Neuron (in vitro differentiated cells): ENCODE measurements around the gene EARS2.
"Not testable (repeated sequence)": the region's sequence is repeated elsewhere in the genome, so short reads cannot be mapped to it uniquely, and the experiment has no call there.

Source experiments
- H2AFZ ChIP-seq: one replicate; pipeline ENCODE4 v1.6.1; 2013; ENCODE audit warnings: low read depth, mild to moderate bottlenecking, inconsistent platforms, low read length, moderate library complexity
- H3K27me3 ChIP-seq: one replicate; pipeline ENCODE4 v1.6.1; 2013; ENCODE audit warnings: low read length; ENCODE audit not compliant: insufficient read depth
- H3K36me3 ChIP-seq: one replicate; pipeline ENCODE4 v1.6.1; 2013; ENCODE audit warnings: low read length; ENCODE audit not compliant: insufficient read depth
- H3K4me1 ChIP-seq: one replicate; pipeline ENCODE4 v1.6.1; 2013; ENCODE audit warnings: low read length; ENCODE audit not compliant: insufficient read depth
- H3K4me3 ChIP-seq: 2 replicates; pipeline ENCODE4 v1.5.1; 2013; ENCODE audit warnings: mild to moderate bottlenecking, low read length, moderate library complexity
- H3K9me3 ChIP-seq: one replicate; pipeline ENCODE4 v1.6.1; 2013; ENCODE audit warnings: low read length

EARS2 gene

DNA sequence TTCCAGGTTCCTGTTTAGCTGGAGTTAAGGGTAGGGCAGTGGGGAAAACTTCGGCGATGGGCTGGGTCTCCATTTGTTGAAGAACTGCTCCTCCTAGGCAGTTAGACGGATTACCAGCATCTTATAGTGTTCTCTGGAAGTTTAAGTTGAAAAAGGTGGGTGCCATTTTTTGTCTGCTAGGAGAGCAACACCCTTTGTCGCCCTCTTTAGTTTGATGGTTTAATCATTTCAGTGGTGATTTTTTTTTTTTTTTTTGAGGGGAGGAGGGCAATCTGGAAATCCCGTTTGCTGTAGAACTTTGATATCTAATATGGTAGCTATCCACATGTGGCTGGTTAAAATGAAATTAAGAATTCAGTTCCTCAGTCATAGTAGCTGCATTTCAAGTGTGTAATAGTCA, 4.4 kb upstream of the EARS2 start:
- Histone ChIP-seq H2AFZ (no peak overlapping the region), H3K4me1 (peaks cover 8% of the 10 kb centered on the region), H3K9me3 (no peaks in the 10 kb centered on the region), H3K4me3 (no peak overlapping the region), H3K36me3 (peaks cover 73% of the 10 kb centered on the region), H3K27me3 (no peaks in the 10 kb centered on the region)

DNA sequence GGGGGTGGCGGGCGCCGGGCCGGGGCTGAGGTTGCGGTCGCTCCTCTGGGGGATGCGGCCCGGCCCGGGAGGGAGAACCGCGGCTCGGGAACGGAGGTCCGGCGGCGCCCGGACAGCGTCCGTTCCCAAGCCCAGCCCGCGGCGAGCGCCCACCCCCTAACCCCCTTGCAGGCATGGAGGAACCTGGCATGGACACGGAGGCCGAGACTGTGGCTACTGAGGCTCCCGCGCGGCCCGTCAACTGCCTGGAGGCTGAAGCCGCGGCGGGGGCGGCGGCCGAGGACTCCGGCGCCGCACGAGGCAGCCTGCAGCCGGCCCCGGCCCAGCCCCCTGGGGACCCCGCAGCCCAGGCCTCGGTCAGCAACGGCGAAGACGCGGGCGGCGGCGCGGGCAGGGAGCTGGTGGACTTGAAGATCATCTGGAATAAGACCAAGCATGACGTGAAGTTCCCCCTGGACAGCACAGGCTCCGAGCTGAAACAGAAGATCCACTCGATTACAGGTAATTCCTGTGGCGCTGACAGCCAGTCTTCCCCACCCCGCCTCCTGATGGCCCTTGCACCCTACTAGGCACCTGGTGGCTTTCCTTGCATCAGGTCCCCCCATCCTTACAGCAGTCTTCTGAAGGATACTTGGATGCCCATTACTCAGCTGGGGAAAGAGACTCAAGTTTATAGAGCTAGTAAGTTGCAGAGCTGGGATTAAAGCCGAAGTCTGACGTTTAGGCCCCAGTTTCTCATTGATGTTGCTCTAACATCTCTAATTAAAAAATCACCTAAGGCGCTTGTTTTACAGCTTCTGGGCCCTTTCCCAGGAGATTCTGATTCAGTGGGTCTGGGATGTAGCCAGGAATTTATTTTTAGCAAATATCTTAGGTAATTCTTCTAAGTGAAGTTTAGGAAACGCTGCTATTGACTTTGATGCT, 891 bp upstream of the EARS2 start:
- Histone ChIP-seq H3K9me3 (no peaks in the 10 kb centered on the region), H3K27me3 (no peaks in the 10 kb centered on the region), H3K4me1 (peaks cover 10% of the 10 kb centered on the region), H3K4me3 (peak overlapping the region; percentile 77), H2AFZ (peak overlapping the region; percentile 66), H3K36me3 (peaks cover 44% of the 10 kb centered on the region)

DNA sequence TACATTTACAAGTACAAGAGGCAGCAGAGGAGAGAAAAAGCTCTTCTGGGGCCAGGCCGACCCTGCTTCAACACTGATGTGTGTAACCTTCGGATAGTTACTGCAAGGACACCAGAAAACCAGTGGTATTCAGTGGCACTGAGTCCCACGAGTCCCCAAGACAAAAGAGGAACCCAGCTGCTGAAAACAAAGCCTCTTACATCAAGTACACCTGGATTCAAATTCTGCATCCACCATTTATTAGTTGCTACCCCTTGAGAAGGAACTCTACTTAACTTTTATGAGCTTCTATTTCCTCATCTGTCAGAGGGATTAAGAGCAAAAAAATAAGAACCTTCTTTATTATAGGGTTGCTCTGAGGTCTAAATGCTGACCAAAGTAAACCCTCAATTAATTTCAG, 2.6 kb downstream of the EARS2 start:
- Histone ChIP-seq H3K36me3 (peaks cover 37% of the 10 kb centered on the region), H3K4me3 (no peak overlapping the region), H3K4me1 (peaks cover 10% of the 10 kb centered on the region), H3K27me3 (no peaks in the 10 kb centered on the region), H2AFZ (no peak overlapping the region), H3K9me3 (no peaks in the 10 kb centered on the region)

DNA sequence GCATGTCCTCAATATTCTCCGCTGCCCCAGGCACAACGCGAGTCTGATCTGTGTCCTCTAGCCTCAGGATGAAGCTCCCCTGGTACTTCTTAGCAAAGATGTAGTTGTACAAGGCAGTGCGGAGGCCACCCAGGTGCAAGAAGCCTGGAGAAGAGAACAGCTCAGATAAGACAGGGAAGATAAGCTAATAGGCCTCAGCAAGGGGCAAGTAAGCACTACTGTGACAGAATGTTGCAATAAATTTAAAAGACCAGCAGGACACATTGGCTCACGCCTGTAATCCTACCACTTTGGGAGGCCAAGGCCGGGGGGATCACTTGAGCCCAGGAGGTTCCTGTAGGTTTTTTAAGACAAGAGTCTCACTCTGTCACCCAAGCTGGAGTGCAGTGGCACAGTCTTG, 5.0 kb downstream of the EARS2 start:
- Histone ChIP-seq H3K4me3 (no peak overlapping the region), H3K9me3 (no peaks in the 10 kb centered on the region), H3K27me3 (no peaks in the 10 kb centered on the region), H3K4me1 (peaks cover 5% of the 10 kb centered on the region), H2AFZ (no peak overlapping the region), H3K36me3 (peaks cover 48% of the 10 kb centered on the region)

DNA sequence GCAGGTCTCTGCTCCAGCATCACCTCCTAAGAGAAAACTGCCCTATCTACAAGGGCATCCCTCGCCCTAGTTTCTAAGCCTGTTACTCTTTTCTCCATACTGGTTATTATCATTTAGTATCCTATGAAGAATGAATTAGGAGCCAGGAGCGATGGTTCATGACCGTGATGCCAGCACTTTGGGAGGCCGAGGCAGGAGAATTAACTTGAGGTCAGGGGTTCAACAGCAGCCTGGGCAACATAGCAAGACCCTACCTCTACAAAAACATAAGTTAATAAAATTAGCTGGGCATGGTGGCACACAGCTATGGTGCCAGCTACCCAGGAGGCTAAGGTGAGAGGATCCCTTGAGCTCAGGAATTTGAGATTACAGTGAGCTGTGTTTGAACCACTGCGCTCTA, 7.2 kb downstream of the EARS2 start:
- Histone ChIP-seq H2AFZ (no peak overlapping the region), H3K36me3 (peaks cover 68% of the 10 kb centered on the region), H3K4me3 (no peak overlapping the region), H3K4me1 (no peaks in the 10 kb centered on the region), H3K27me3 (no peaks in the 10 kb centered on the region), H3K9me3 (no peaks in the 10 kb centered on the region)

DNA sequence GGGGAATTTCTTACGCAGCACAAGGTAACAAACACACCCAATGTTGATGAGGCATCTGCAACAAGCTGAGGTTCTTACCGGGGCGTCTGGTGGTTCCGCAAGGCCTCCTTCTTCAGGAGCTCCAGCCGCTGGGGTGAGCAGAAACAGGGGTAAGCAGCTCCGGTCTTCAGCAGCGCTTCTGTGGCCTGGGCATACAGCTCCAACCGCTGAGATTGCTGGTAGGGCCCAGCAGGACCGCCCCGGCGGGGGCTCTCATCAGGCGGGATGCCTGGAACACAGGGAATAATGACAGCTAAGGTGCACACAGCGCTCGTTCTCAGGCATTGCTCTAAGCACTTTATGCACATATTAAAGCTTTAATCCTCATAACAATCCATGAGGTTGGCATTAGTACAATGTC, 12.7 kb downstream of the EARS2 start:
- no peak overlapping the region for H3K4me3 ChIP-seq
- peaks cover 70% of the 10 kb centered on the region for H3K36me3 ChIP-seq
- no peaks in the 10 kb centered on the region for H3K9me3 ChIP-seq
- no peaks in the 10 kb centered on the region for H3K4me1 ChIP-seq
- H3K27me3 ChIP-seq, result no peaks in the 10 kb centered on the region
- H2AFZ ChIP-seq, result no peak overlapping the region

DNA sequence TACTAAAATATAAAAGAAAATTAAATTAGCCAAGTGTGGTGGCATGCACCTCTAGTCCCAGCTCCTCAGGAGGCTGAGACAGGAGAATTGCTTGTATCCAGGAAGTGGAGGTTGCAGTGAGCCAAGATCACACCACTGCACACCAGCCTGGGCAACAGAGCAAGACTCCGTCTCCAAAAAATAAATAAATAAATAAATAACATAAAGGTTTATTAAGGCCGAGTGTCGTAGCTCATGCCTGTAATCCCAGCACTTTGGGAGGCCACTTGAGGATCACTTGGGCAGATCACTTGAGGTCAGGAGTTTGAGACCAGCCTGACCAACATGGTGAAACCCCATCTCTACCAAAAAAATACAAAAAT, 16.4 kb downstream of the EARS2 start:
- H3K36me3 ChIP-seq, result peaks cover 59% of the 10 kb centered on the region
- not testable (repeated sequence) for H3K9me3 ChIP-seq, H2AFZ ChIP-seq, H3K4me3 ChIP-seq, H3K4me1 ChIP-seq, H3K27me3 ChIP-seq

DNA sequence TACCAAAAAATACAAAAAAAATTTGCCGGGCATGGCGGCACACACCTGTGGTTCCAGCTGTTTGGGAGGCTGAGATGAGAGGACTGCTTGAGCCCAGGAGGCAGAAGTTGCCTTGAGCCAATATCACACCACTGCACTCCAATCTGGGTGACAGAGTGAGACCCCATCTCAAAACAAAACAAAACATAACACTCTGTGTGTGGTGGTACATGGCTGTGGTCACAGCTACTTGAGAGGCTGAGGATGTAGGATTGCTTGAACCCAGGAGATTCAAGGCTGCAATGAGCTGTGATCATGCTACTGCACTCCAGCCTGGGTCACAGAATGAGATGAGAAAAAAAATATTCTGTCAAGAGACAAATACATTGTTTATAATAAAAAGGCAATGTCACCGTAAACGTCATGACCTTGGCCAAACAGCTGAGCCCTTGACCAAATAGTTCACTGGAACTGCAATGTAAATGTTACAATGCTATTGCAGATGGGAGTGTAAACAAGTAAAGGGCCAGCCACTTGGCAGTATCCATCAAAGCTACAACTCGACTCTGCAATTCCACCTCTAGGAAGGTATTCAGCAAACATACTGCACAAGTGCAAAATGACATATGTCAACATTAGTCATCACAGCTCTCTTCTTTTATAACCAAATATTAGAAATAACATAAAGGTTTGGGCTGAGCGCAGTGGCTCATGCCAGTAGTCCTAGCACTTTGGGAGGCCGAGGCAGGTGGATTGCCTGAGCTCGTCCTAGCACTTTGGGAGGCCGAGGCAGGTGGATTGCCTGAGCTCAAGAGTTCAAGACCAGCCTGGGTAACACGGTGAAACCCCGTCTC, 16.9 kb downstream of the EARS2 start:
- Histone ChIP-seq H3K4me3 (no peak overlapping the region), H3K9me3 (no peaks in the 10 kb centered on the region), H3K4me1 (no peaks in the 10 kb centered on the region), H2AFZ (no peak overlapping the region), H3K36me3 (peaks cover 59% of the 10 kb centered on the region), H3K27me3 (no peaks in the 10 kb centered on the region)

DNA sequence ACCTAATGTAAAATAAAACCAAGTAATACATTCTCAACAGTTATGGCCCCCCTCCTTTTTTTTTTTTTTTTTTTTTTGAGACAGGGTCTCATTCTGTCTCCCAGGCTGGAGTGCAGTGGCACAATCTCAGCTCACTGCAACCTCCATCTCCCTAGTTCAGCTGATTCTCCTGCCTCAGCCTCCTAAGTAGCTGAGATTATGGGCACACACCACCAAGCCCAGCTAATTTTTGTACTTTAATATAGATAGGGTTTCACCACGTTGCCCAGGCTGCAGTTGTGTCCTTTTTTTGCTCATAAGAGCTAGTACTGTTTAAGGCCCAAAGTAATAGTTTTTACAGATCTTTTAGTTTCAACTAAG, 18.3 kb downstream of the EARS2 start:
- Histone ChIP-seq H3K9me3 (no peaks in the 10 kb centered on the region), H2AFZ (no peak overlapping the region), H3K27me3 (no peaks in the 10 kb centered on the region), H3K36me3 (peaks cover 62% of the 10 kb centered on the region), H3K4me3 (no peak overlapping the region), H3K4me1 (no peaks in the 10 kb centered on the region)

DNA sequence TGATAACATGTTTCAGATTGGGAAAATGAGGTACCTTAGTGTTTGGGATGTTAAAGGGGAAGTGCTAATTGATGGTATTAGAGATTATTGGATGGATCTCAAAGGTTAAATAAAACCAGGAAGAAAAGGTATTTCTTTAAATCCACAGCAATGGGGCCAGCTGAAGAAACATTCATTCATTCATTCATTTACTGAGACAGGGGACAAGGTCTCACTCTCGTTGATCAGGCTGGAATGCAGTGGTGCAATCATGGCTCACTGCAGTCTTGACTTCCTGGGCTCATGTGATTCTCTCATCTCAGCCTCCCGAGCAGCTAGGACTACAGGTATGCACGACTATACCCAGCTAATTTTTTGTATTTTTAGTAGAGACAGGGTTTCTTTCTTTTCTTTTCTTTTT, 19.8 kb downstream of the EARS2 start:
- H2AFZ ChIP-seq, result no peak overlapping the region
- H3K27me3 ChIP-seq, result no peaks in the 10 kb centered on the region
- H3K36me3 ChIP-seq, result peaks cover 66% of the 10 kb centered on the region
- H3K4me3 ChIP-seq, result no peak overlapping the region
- H3K4me1 ChIP-seq, result no peaks in the 10 kb centered on the region
- H3K9me3 ChIP-seq, result no peaks in the 10 kb centered on the region

DNA sequence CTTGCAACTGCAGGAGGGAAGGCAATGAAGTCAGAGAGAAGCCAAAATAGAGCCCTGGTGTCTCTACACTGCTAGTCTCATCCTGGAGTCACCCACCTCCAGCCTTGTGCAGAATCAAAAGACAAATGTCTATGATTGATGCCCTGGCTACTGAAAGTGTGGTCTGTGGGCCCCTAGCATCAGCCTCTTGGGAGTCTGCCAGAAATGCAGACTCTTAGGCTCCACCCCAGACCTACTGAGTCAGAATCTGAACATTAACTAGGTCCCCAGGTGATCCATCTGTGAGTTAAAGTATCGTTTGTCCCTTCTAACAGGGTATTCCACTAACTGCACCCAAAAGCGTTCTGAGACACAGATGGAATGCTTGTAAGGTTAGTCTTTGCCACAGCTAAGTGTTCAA, 21.2 kb downstream of the EARS2 start:
- H2AFZ ChIP-seq, result no peak overlapping the region
- no peaks in the 10 kb centered on the region for H3K27me3 ChIP-seq
- peaks cover 65% of the 10 kb centered on the region for H3K36me3 ChIP-seq
- no peak overlapping the region for H3K4me3 ChIP-seq
- H3K4me1 ChIP-seq, result no peaks in the 10 kb centered on the region
- no peaks in the 10 kb centered on the region for H3K9me3 ChIP-seq

DNA sequence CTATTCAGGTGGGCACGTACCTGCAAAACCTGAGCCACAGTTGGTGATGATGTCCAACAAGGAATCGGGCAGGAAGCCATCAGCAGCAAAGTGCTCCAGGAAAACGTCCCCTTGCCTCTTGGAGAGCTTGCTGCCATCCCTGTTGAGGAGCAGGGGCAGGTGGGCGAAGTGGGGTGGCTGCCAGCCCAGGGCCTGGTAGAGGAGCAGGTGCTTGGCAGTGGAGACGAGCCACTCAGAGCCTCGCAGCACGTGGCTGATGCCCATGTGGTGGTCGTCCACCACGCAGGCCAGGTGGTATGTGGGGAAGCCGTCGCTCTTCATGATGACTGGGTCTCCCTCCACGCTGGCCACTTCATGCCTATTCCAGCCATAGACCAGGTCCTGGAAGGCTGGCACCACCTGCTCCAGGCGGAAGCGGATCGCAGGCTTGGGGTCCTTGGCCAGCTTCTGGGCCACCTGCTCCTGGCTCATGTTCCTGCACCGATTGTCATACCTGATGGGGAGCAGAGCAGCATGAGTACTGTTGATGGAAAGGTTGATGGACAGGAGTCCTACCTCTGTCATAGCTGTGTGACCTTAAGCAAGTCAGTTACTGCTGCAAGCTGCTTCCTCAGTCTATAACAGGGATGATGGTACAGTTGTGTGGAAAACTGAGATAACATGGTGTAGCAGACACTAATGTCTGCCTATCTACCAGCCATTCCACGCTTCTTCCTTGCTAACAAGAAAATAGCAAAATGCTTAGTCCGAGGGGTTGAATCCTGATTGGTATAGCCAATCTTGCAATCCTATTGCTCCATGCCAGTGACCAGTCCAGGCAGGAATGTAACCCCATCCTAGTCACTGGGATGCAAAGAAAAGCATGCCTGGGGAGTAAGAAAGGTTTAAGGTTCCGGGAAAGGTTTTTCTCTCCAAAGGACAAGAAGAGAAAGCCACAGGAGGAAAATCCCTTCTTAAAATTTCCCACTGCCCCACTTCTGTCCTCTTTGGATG, 22.0 kb downstream of the EARS2 start:
- Histone ChIP-seq H3K36me3 (peaks cover 58% of the 10 kb centered on the region), H3K9me3 (no peaks in the 10 kb centered on the region), H2AFZ (no peak overlapping the region), H3K27me3 (no peaks in the 10 kb centered on the region), H3K4me3 (no peak overlapping the region), H3K4me1 (no peaks in the 10 kb centered on the region)
